Lung (tissue), 12 donors: ENCODE results near the gene KIAA0825. TPM values are rescaled to one million over a fixed set of nuclear protein-coding genes. Genes with fewer than 3 reads are reported as not detected.

Source experiments
- ATAC-seq: fragments of 200-7000 bp; cut with Tn5 transposase; one replicate; pipeline ENCODE4 v1.9.1; 2020; ENCODE audit warnings: moderate number of reproducible peaks; ENCODE audit not compliant: insufficient read depth, low FRiP score
- DNase-seq, 3 donors: peaks; one replicate each; pipeline ENCODE4 v3.0.0-alpha.2; 2013 to 2017
- H3K27ac ChIP-seq, 2 donors: one replicate each; pipeline ENCODE4 v1.5.1; 2013; ENCODE audit warnings: mild to moderate bottlenecking in 2 of 2, moderate library complexity in 2 of 2, control low read depth in 1 of 2, inconsistent platforms in 1 of 2, low read depth in 1 of 2, low read length in 1 of 2
- H3K27me3 ChIP-seq, 3 donors: one replicate each; pipeline ENCODE4 v1.5.1; 2013; ENCODE audit warnings: low read length in 2 of 3; ENCODE audit not compliant: control insufficient read depth in 3 of 3, insufficient read depth in 3 of 3
- H3K36me3 ChIP-seq, 4 donors: one replicate each; pipeline ENCODE4 v1.5.1; 2013; ENCODE audit warnings: low read length in 4 of 4, mild to moderate bottlenecking in 1 of 4, moderate library complexity in 1 of 4; ENCODE audit not compliant: control insufficient read depth in 4 of 4, insufficient read depth in 4 of 4
- H3K4me1 ChIP-seq, 5 donors: one replicate each; pipeline ENCODE4 v1.5.1; 2013; ENCODE audit warnings: low read length in 5 of 5, mild to moderate bottlenecking in 2 of 5, moderate library complexity in 1 of 5; ENCODE audit not compliant: control insufficient read depth in 5 of 5, insufficient read depth in 5 of 5
- H3K4me3 ChIP-seq: one replicate; pipeline ENCODE4 v1.5.1; 2013; ENCODE audit warnings: mild to moderate bottlenecking, control low read depth, moderate library complexity
- H3K9ac ChIP-seq, 2 donors: one replicate each; pipeline ENCODE4 v1.5.1; 2013; ENCODE audit warnings: low read length in 2 of 2, control low read depth in 1 of 2; ENCODE audit not compliant: insufficient read depth in 1 of 2
- H3K9me3 ChIP-seq, 4 donors: one replicate each; pipeline ENCODE4 v1.5.1; 2013; ENCODE audit warnings: low read length in 3 of 4, mild to moderate bottlenecking in 1 of 4, moderate library complexity in 1 of 4; ENCODE audit not compliant: control insufficient read depth in 4 of 4, insufficient read depth in 3 of 4
- CTCF ChIP-seq: IDR thresholded peaks from 2 replicates; pipeline ENCODE4 v1.5.1; 2012; ENCODE audit warnings: mild to moderate bottlenecking; ENCODE audit errors: control extremely low read depth, extremely low read depth
- WGBS, 2 donors: extraction: QIAGEN DNeasy Blood & Tissue Kit; methylation state at CpG; one replicate each; pipeline ENCODE4 v1.1.7; 2013; 5-methylcytosine and 5-hydroxymethylcytosine counted together
- polyA plus RNA-seq, 2 donors: library from polyadenylated mRNA; stranded (reverse); fragments of 200-250 nt; gene quantifications; one replicate each; pipeline ENCODE4 v1.2.1, GENCODE V29; 2013
- total RNA-seq, 2 donors: library from RNA; depleted of rRNA in 1 of 2; stranded (reverse); fragments of >200 nt in 1 of 2; gene quantifications; one replicate each; pipeline ENCODE4 v1.2.1, GENCODE V29; 2014 to 2021
- donor health status: control.
- donor health status: control.
- donor health status: Bipolar disorder and iron deficiency.
- donor health status: healthy.
- donor health status: DM: yes; HTN: yes; CAD: no.

KIAA0825 gene
- total and polyA plus RNA-seq, 4 donors, result 0.79 to 20.2 (median 3.6) TPM

DNA sequence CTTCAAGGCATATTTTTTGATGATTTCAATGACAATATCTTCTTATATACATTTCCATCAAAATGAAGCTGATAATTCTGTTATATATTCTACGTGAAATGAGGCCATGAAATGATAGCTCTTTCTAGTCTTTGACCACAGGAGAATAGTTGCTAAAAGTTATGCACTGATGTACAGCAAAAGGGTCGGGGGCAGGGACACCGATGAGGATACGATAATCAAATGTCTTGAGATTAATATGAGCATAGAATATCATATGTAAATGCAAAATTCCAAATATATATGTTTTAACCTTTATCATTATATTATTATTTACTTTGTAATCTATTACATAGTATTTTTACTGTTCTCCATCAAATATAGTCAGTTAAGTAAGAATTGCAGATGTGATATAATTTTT, 264.8 kb downstream of the KIAA0825 start:
- H3K9ac ChIP-seq, result no peak overlapping the region
- H3K27ac ChIP-seq, result no peak overlapping the region
- WGBS, 2 donors, result 88 to 95% methylated on average over 4 of the region's 4 CpGs
- H3K4me1 ChIP-seq, result no peaks in the 10 kb centered on the region
- no peak for TF ChIP-seq CTCF
- H3K27me3 ChIP-seq, result no peaks in the 10 kb centered on the region
- ATAC-seq, result no peak
- peaks cover 0 to 3% (median 0%) of the 10 kb centered on the region in 4 donors for H3K9me3 ChIP-seq
- no peaks in the 10 kb centered on the region for H3K36me3 ChIP-seq
- no peak for DNase-seq
- no peak overlapping the region for H3K4me3 ChIP-seq

- H3K27me3 ChIP-seq, result no peaks in the 10 kb centered on the region
- 95 to 96% methylated on average over 8 of the region's 8 CpGs for WGBS, 2 donors
These were observed 271.3 kb downstream of the KIAA0825 start for GRCh38 chr5:94347130-94347529.

DNA sequence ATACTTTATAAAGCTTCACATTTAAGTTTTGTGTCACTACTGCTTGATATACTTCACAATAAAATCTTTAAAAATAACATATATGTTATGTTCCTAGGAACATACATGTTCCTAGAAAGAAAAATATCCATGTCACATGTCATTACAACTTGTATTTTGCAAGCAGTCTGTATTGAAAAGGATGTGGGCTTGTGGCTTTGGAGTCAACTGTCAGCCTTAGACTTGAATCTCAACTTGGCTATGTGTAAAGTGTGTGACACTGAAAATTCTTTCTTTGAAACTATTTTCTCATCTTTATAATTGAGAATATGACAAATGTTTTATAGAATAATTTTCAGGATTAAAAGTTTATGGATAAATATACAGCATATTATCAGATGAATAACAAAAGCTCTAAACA, 273.1 kb downstream of the KIAA0825 start:
- no peaks in the 10 kb centered on the region for H3K4me1 ChIP-seq
- no peak overlapping the region for H3K27ac ChIP-seq
- no peak overlapping the region for H3K9ac ChIP-seq
- ATAC-seq, result no peak
- H3K4me3 ChIP-seq, result no peak overlapping the region
- H3K27me3 ChIP-seq, result no peaks in the 10 kb centered on the region
- TF ChIP-seq CTCF, result no peak
- no peaks in the 10 kb centered on the region for H3K36me3 ChIP-seq
- peaks cover 0 to 7% (median 2%) of the 10 kb centered on the region in 4 donors for H3K9me3 ChIP-seq
- DNase-seq, result no peak

More at GRCh38 chr5:94347130-94347529, 271.3 kb downstream of the KIAA0825 start:
- Histone ChIP-seq H3K27ac (no peak overlapping the region), H3K4me3 (no peak overlapping the region), H3K9ac (no peak overlapping the region), H3K9me3 (peaks cover 0 to 7% (median 2%) of the 10 kb centered on the region in 4 donors), H3K4me1 (no peaks in the 10 kb centered on the region), H3K36me3 (no peaks in the 10 kb centered on the region)
- TF ChIP-seq CTCF, result no peak
- ATAC-seq (no peak), DNase-seq (no peak)

- 96 to 97% methylated on average over 1 of the region's 1 CpG for WGBS, 2 donors
- Histone ChIP-seq H3K4me1 (no peaks in the 10 kb centered on the region), H3K4me3 (no peak overlapping the region), H3K27me3 (no peaks in the 10 kb centered on the region), H3K27ac (no peak overlapping the region), H3K36me3 (no peaks in the 10 kb centered on the region), H3K9ac (no peak overlapping the region), H3K9me3 (no peaks in the 10 kb centered on the region)
- DNase-seq (no peak), ATAC-seq (no peak)
- TF ChIP-seq CTCF, result no peak
These were observed 280.8 kb downstream of the KIAA0825 start for GRCh38 chr5:94337617-94338016.
